Gastroesophageal sphincter (tissue), 4 donors: ENCODE measurements around the gene RXRA. TPM values are rescaled to one million over a fixed set of nuclear protein-coding genes. Genes with fewer than 3 reads are reported as not detected.

Source experiments
- ATAC-seq: fragments of 150-250 bp; one replicate; pipeline ENCODE4 v1.9.1; 2016; ENCODE audit warnings: mild to moderate bottlenecking, moderate library complexity
- H3K27ac ChIP-seq, 4 donors: fragments of 200-600 bp; sonication (generic) in 3 of 4; 1 replicate in 3 of 4; 2 replicates in 1 of 4; pipeline ENCODE4 v1.5.1; 2016 to 2019
- H3K27me3 ChIP-seq: fragments of 200-600 bp; sonication (generic); one replicate; pipeline ENCODE4 v1.5.1; 2019
- H3K36me3 ChIP-seq, 2 donors: fragments of 200-600 bp; sonication (generic); one replicate each; pipeline ENCODE4 v1.5.1; 2019; ENCODE audit warnings: control low read depth in 1 of 2
- H3K4me1 ChIP-seq, 3 donors: fragments of 200-600 bp; sonication (generic); 1 replicate in 2 of 3; 2 replicates in 1 of 3; pipeline ENCODE4 v1.5.1; 2016 to 2019; ENCODE audit warnings: control low read depth in 2 of 3
- H3K4me3 ChIP-seq, 2 donors: fragments of 200-600 bp; sonication (generic); one replicate each; pipeline ENCODE4 v1.5.1; 2019; ENCODE audit warnings: mild to moderate bottlenecking in 1 of 2, moderate library complexity in 1 of 2
- H3K9me3 ChIP-seq, 3 donors: fragments of 200-600 bp; sonication (generic); one replicate each; pipeline ENCODE4 v1.5.1; 2017 to 2019; ENCODE audit warnings: control low read depth in 2 of 3
- EP300 ChIP-seq: sonication (generic); formaldehyde crosslinking; IDR thresholded peaks from one replicate; pipeline ENCODE4 v1.6.1; 2017; ENCODE audit warnings: antibody characterized with exemption, mild to moderate bottlenecking
- POLR2A ChIP-seq, 2 donors: fragments of 450-650 bp; IDR thresholded peaks; one replicate each; pipeline ENCODE4 v1.6.1; 2017; ENCODE audit warnings: antibody characterized with exemption in 2 of 2, mild to moderate bottlenecking in 2 of 2, moderate library complexity in 1 of 2
- POLR2AphosphoS5 ChIP-seq: sonication (generic); formaldehyde crosslinking; IDR thresholded peaks from one replicate; pipeline ENCODE4 v1.6.1; 2017; ENCODE audit warnings: antibody characterized with exemption
- WGBS, 2 donors: methylation state at CpG; one replicate each; pipeline ENCODE4 v1.1.5; 2018; ENCODE audit warnings: low coverage in 1 of 2; 5-methylcytosine and 5-hydroxymethylcytosine counted together
- total RNA-seq, 4 donors: library from RNA; depleted of rRNA; stranded (reverse); fragments of >200 nt; gene quantifications; one replicate each; pipeline ENCODE4 v1.1.0, GENCODE V29; 2016
- TF ChIP-seq, protein P1 (sequence below), 4 experiments: fragments of 200-600 bp in 2 of 4; fragments of 450-650 bp in 2 of 4; sonication (generic) in 1 of 4; IDR thresholded peaks; one replicate each; pipeline ENCODE4 v1.5.1; 2017 to 2019; ENCODE audit warnings: antibody characterized with exemption in 4 of 4, mild to moderate bottlenecking in 2 of 4, moderate library complexity in 2 of 4

The RXRA gene
- total RNA-seq = 10 to 100 TPM; 45.1 to 78.9 (median 55.3) TPM

DNA sequence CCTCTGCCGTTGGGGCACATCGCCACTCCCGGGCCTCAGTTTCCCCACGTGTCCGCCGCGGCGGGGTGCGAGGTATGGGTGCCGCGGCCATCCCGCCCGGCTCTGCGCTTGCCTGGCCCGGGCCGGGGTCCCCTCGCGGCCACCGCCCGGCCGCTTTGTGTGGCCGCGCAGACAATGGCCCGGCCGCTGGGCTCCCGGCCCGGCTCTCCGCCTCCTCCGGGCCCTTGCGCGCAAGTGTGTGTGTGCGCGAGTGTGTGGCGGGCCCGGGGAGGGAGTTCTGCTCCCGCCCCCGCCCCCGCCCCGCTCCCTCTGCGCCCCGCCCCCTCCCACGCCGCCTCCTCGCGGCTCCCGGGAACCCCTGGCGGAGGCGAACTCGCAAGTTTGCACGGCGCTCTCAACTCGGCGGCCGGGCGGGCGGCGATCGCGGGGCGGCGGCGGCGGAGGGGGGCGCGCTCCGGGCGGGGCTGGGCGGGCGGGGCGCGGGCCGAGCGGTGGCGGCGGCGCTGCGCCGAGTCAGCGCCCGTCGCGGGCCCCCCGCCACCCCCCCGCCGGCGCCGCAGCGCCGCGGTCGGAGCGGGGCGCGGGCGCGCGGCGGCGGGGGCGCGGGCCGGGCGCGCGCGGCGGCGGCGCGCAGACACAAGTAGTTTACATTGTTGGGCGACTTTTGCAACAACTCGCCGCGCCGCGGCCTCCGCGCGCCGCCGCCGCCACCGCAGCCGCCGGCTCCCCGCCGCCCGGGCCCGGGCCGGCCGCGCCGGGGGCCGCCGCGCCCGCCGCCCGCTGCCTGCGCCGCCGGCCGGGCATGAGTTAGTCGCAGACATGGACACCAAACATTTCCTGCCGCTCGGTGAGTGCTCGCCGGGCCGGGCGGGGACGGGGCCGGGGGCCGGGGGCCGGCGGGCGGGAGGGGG lies at the start of gene RXRA:
Gene RXRA (plus strand): TSS at position 643 of the 911 bp plus-strand sequence. CDS start 177 bp downstream, at position 820.
- WGBS, 2 donors = 0% methylated on average over 18 to 22 of the region's 156 CpGs
- no peaks in the 10 kb centered on the region for H3K9me3 ChIP-seq
- no peaks in the 10 kb centered on the region for H3K36me3 ChIP-seq
- no peaks in the 10 kb centered on the region for H3K27me3 ChIP-seq
- peak within 1 kb of the TSS; percentile 95 to 99 (median 96) for H3K27ac ChIP-seq
- TF ChIP-seq POLR2A (IDR thresholded peaks at IDR 0.05) (peak; percentile 91 to 92), POLR2AphosphoS5 (peak; percentile 83), EP300 (no peak)
- TF ChIP-seq, protein P1, sequence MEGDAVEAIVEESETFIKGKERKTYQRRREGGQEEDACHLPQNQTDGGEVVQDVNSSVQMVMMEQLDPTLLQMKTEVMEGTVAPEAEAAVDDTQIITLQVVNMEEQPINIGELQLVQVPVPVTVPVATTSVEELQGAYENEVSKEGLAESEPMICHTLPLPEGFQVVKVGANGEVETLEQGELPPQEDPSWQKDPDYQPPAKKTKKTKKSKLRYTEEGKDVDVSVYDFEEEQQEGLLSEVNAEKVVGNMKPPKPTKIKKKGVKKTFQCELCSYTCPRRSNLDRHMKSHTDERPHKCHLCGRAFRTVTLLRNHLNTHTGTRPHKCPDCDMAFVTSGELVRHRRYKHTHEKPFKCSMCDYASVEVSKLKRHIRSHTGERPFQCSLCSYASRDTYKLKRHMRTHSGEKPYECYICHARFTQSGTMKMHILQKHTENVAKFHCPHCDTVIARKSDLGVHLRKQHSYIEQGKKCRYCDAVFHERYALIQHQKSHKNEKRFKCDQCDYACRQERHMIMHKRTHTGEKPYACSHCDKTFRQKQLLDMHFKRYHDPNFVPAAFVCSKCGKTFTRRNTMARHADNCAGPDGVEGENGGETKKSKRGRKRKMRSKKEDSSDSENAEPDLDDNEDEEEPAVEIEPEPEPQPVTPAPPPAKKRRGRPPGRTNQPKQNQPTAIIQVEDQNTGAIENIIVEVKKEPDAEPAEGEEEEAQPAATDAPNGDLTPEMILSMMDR (IDR thresholded peaks at IDR 0.05) = peak in 3 of 4 experiments; percentile 21 to 38 (median 27)
- peak; percentile 77 for ATAC-seq
- H3K4me3 ChIP-seq = peak within 1 kb of the TSS; percentile 76 to 83
- peaks cover 0 to 64% (median 37%) of the 10 kb centered on the region in 3 donors for H3K4me1 ChIP-seq

DNA sequence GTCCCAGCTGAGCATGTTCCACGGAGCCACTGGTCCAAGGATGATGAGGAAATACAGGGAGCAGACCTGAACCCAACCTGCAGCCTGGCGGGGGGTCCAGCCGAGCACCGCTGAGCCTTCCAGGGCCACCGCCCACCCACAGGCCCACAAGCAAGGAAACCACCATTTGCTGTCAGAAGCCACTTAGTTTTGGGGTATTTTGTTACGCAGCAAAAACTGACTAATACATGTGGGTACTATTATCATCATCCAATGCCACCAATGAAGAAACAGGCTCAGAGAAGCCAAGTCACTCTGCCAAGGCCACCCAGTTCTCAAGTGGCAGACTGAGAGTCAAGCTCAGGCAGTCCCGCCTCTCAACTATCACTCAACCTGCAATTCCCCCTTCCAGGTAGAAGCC lies 48.0 kb upstream of the RXRA start:
- H3K9me3 ChIP-seq = no peaks in the 10 kb centered on the region
- no peak for ATAC-seq
- no peak overlapping the region for H3K4me3 ChIP-seq
- no peak for TF ChIP-seq POLR2A (IDR thresholded peaks at IDR 0.05)
- no peak for TF ChIP-seq EP300
- H3K27me3 ChIP-seq = peaks cover 7% of the 10 kb centered on the region
- no peak overlapping the region for H3K27ac ChIP-seq
- H3K36me3 ChIP-seq = no peaks in the 10 kb centered on the region
- 94 to 100% methylated on average over 2 of the region's 7 CpGs for WGBS, 2 donors
- peaks cover 0 to 22% (median 7%) of the 10 kb centered on the region in 3 donors for H3K4me1 ChIP-seq

DNA sequence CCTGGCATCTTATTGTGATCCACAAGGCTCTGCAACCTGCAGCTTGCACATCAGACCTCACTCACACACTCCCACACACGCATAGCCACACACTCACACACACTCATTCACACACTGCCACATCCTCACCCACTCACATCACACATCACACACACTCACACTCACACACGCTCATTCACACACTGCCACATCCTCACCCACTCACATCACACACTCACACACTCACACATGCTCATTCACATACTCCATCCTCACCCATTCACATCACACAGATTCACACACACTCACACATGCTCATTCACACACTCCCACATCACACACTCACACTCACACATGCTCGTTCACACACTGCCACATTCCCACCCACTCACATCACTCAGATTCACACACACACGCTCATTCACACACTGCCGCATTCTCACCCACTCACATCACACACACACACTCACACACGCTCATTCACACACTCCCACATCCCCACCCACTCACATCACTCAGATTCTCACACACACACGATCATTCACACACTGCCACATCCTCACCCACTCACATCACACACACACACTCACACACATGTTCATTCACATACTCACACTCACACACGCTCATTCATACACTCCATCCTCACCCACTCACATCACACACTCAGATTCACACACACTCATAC lies 47.1 kb upstream of the RXRA start:
- 80 to 91% methylated on average over 8 of the region's 8 CpGs for WGBS, 2 donors
- H3K4me1 ChIP-seq = peaks cover 0 to 30% (median 13%) of the 10 kb centered on the region in 3 donors
- peaks cover 7% of the 10 kb centered on the region for H3K27me3 ChIP-seq
- no peaks in the 10 kb centered on the region for H3K36me3 ChIP-seq
- no peak overlapping the region for H3K4me3 ChIP-seq
- no peak overlapping the region for H3K27ac ChIP-seq
- TF ChIP-seq POLR2AphosphoS5 (no peak), POLR2A (IDR thresholded peaks at IDR 0.05) (no peak), EP300 (no peak)
- TF ChIP-seq, protein P1 (IDR thresholded peaks at IDR 0.05) = no peak
- no peaks in the 10 kb centered on the region for H3K9me3 ChIP-seq
- no peak for ATAC-seq

DNA sequence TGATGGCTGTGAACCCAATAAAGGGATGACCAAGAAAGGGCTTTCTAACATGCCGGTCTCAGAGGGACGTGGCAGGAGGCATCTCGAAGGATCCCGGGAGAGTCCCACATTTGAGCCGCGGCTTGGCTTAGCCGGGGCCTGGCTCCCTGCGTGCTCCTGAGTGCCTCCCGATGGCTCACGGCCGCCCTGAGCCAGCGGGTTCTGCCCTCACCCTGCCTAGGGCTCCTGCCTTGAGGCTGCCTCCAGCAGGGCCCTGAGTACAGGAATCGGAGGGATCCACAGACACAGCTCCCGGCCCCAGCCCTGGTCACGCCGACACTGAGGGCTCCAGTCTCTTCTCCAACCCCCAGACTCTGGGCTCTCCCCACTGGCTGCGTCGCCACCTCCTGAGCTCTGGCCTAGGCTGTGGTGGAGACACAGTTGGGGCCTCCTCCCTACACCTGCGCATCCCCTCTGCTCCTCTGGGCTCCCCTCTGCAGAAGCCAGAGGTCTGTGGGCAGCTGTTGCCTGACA lies 44.1 kb upstream of the RXRA start:
- H3K4me1 ChIP-seq = peaks cover 0 to 28% (median 13%) of the 10 kb centered on the region in 3 donors
- no peak for ATAC-seq
- no peaks in the 10 kb centered on the region for H3K36me3 ChIP-seq
- no peak for TF ChIP-seq EP300
- no peak for TF ChIP-seq POLR2A (IDR thresholded peaks at IDR 0.05)
- peak overlapping the region in 3 of 4 donors; percentile 70 to 80 (median 79) for H3K27ac ChIP-seq
- WGBS, 2 donors = 96% methylated on average over 4 of the region's 19 CpGs; no CpG with 5 or more reads in 1 of the 2 donors
- no peaks in the 10 kb centered on the region for H3K27me3 ChIP-seq
- no peaks in the 10 kb centered on the region for H3K9me3 ChIP-seq
- H3K4me3 ChIP-seq = no peak overlapping the region

DNA sequence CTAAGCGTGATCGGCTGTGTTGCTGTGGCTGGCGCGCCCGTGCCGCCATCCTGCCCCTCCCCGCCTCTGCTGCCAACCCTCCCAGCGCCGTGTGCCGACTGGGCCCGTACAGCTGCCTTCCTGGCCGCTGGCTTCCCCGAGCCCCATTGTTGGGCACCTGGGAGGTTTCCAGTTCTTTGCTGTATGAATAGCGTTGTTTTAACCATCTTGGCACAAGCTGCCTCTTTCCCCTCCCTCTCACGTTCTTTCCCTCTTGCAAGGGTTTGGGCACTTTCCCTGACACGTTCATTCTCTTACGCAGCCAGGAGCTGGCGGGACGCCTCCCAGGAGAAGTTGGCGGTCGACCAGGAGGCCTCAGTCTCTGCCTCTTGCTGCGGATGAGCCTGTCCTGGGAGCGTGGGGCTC lies 43.1 kb upstream of the RXRA start:
- no peaks in the 10 kb centered on the region for H3K36me3 ChIP-seq
- peak; percentile 90 for ATAC-seq
- no peak for TF ChIP-seq EP300
- TF ChIP-seq, protein P1 (IDR thresholded peaks at IDR 0.05) = no peak
- peak; percentile 87 for TF ChIP-seq POLR2AphosphoS5
- H3K27me3 ChIP-seq = no peaks in the 10 kb centered on the region
- WGBS, 2 donors = 15 to 19% methylated on average over 3 to 4 of the region's 23 CpGs
- peak overlapping the region; percentile 10 to 80 (median 74) for H3K27ac ChIP-seq
- no peaks in the 10 kb centered on the region for H3K9me3 ChIP-seq
- H3K4me1 ChIP-seq = peaks cover 0 to 25% (median 13%) of the 10 kb centered on the region in 3 donors
- H3K4me3 ChIP-seq = peak overlapping the region in 1 of 2 donors; percentile 18
